ENCODE data around the gene JMJD1C. TPM values are rescaled to one million over a fixed set of nuclear protein-coding genes. Genes with fewer than 3 reads are reported as not detected.
"Not testable (repeated sequence)": the region's sequence is repeated elsewhere in the genome, so short reads cannot be mapped to it uniquely, and the experiment has no call there.

JMJD1C gene
- total RNA-seq, 2 experiments from 2014 or later, result 389 to 399 TPM

DNA sequence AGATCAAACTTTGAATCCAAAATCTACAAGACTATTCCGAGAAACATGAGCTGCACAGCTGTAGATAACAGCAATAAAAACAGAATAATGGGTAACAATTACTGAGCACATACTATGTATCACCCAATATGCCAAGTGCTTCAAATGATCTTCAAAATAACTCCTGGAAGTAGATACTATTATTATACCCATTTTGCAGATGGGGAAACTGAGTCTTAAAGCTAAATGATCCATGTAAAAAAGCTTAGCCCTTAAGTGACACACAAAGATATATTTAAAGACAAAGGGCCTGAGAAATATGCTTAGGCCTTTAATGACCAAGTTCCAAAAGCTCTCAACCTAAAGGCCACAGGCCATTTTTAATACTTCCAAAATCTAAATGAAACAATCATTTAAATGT is 37.1 kb upstream of the JMJD1C start:
- no peaks in the 10 kb centered on the region for H3K9me3 ChIP-seq (ENCODE audit: control insufficient read depth in 1 of 2, insufficient read depth in 1 of 2, low read length in 2 of 2)
- H3K4me3 ChIP-seq (ENCODE audit: low read length), result no peak overlapping the region
- H3K36me3 Mint-ChIP-seq (ENCODE audit: low read depth), result peaks cover 11% of the 10 kb centered on the region
- no peaks in the 10 kb centered on the region for H3K36me3 ChIP-seq (ENCODE audit: insufficient read depth, low read length)
- ATAC-seq (ENCODE audit: poor library complexity) (no peak), DNase-seq (no peak)
- H3K27ac ChIP-seq (ENCODE audit: low read depth in 1 of 2, low read length in 2 of 2), result no peak overlapping the region
- ChIA-PET CTCF (interaction anchor here (0.7 kb wide), 1 partner anchor 608 kb away, joined by 3 read pairs; no protein-coding TSS in a partner anchor), POLR2A (no interaction called here)
- H3K9me3 Mint-ChIP-seq, result no peaks in the 10 kb centered on the region
- H3K27me3 Mint-ChIP-seq, result no peaks in the 10 kb centered on the region
- TF ChIP-seq CTCF (IDR thresholded peaks at IDR 0.05), result no peak
- H3K4me3 Mint-ChIP-seq, result no peak overlapping the region
- no peaks in the 10 kb centered on the region for H3K27me3 ChIP-seq (ENCODE audit: control insufficient read depth in 1 of 2, insufficient read depth in 2 of 2, low read length in 2 of 2)
- no peak overlapping the region for H3K27ac Mint-ChIP-seq
- peaks cover 3% of the 10 kb centered on the region for H3K4me1 ChIP-seq (ENCODE audit: insufficient read depth, low read length)
- peaks cover 53% of the 10 kb centered on the region for H3K4me1 Mint-ChIP-seq (ENCODE audit: low read depth)
- intact Hi-C loops (cut with DNase I, micrococcal nuclease), result no loop called here

DNA sequence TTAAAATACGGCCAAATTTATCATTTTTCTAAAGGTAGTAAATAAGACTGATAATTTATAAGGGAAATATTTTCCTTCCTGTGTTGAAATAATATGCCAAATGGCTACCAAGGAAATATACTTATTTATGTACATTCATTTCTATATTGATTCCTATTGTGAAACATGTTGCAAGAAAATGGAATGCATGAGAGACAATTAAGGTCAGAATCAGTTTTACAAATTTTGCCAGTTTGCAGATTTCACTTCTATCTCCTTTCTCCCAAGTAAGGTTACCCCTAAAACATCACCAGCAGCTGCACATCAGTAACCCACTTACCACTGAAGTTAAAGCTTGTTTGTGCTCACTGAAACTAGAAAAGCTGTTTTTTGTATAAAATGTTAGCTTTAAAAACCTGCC is 36.2 kb upstream of the JMJD1C start:
- DNase-seq, result no peak
- intact Hi-C loops (cut with DNase I, micrococcal nuclease), result no loop called here
- no peaks in the 10 kb centered on the region for H3K9me3 ChIP-seq (ENCODE audit: control insufficient read depth in 1 of 2, insufficient read depth in 1 of 2, low read length in 2 of 2)
- no peak for ATAC-seq (ENCODE audit: poor library complexity)
- H3K4me1 ChIP-seq (ENCODE audit: insufficient read depth, low read length), result peaks cover 3% of the 10 kb centered on the region
- H3K27ac ChIP-seq (ENCODE audit: low read depth in 1 of 2, low read length in 2 of 2), result no peak overlapping the region
- H3K36me3 Mint-ChIP-seq (ENCODE audit: low read depth), result peaks cover 10% of the 10 kb centered on the region
- peaks cover 60% of the 10 kb centered on the region for H3K4me1 Mint-ChIP-seq (ENCODE audit: low read depth)
- H3K27me3 Mint-ChIP-seq, result no peaks in the 10 kb centered on the region
- no peak overlapping the region for H3K27ac Mint-ChIP-seq
- no peaks in the 10 kb centered on the region for H3K36me3 ChIP-seq (ENCODE audit: insufficient read depth, low read length)
- ChIA-PET CTCF (no interaction called here), POLR2A (interaction anchor here (1.0 kb wide), 1 partner anchor 20 kb away, joined by 4 read pairs; the partner anchor contains the start of gene REEP3)
- H3K4me3 ChIP-seq (ENCODE audit: low read length), result no peak overlapping the region
- H3K27me3 ChIP-seq (ENCODE audit: control insufficient read depth in 1 of 2, insufficient read depth in 2 of 2, low read length in 2 of 2), result no peaks in the 10 kb centered on the region
- H3K9me3 Mint-ChIP-seq, result no peaks in the 10 kb centered on the region
- H3K4me3 Mint-ChIP-seq, result no peak overlapping the region
- TF ChIP-seq CTCF (IDR thresholded peaks at IDR 0.05), result no peak

DNA sequence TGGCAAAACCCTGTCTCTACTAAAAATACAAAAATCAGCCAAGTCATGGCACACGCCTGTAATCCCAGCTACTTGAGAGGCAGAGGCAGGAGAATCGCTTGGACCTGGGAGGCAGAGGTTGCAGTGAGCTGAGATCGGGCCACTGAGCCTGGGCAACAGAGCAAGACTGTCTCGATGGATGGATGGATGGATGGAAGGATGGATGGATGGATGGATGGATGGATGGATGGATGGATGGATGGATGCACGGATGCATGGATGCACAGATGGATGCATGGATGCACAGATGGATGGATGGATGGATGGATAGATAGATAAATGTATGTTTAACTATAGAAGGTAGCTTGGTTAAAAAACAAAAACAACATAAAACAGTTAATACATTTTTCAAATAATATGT is 34.8 kb upstream of the JMJD1C start:
- H3K4me3 Mint-ChIP-seq; H3K4me1 ChIP-seq (ENCODE audit: insufficient read depth, low read length); H3K9me3 ChIP-seq (ENCODE audit: control insufficient read depth in 1 of 2, insufficient read depth in 1 of 2, low read length in 2 of 2); H3K27me3 Mint-ChIP-seq; DNase-seq; H3K27ac ChIP-seq (ENCODE audit: low read depth in 1 of 2, low read length in 2 of 2); H3K27ac Mint-ChIP-seq; ATAC-seq (ENCODE audit: poor library complexity); H3K27me3 ChIP-seq (ENCODE audit: control insufficient read depth in 1 of 2, insufficient read depth in 2 of 2, low read length in 2 of 2); H3K9me3 Mint-ChIP-seq; H3K4me3 ChIP-seq (ENCODE audit: low read length); H3K36me3 Mint-ChIP-seq (ENCODE audit: low read depth); intact Hi-C loops (cut with DNase I, micrococcal nuclease); H3K36me3 ChIP-seq (ENCODE audit: insufficient read depth, low read length): not testable (repeated sequence)
- H3K4me1 Mint-ChIP-seq (ENCODE audit: low read depth), result peaks cover 53% of the 10 kb centered on the region
- ChIA-PET CTCF (interaction anchor here (0.7 to 1.5 kb wide), 3 partner anchors 13 to 220 kb away, joined by 3 to 4 read pairs (median 4); no protein-coding TSS in a partner anchor), POLR2A (interaction anchor here (1.0 kb wide), 1 partner anchor 14 kb away, joined by 3 read pairs; no protein-coding TSS in a partner anchor)

GRCh38 chr10:63498665-63499064 is 32.9 kb upstream of the JMJD1C start:
- H3K27ac Mint-ChIP-seq, result no peak overlapping the region
- H3K9me3 Mint-ChIP-seq, result no peaks in the 10 kb centered on the region
- H3K4me3 Mint-ChIP-seq, result no peak overlapping the region
- Histone ChIP-seq H3K36me3 (ENCODE audit: insufficient read depth, low read length) (no peaks in the 10 kb centered on the region), H3K9me3 (ENCODE audit: control insufficient read depth in 1 of 2, insufficient read depth in 1 of 2, low read length in 2 of 2) (no peaks in the 10 kb centered on the region), H3K27ac (ENCODE audit: low read depth in 1 of 2, low read length in 2 of 2) (no peak overlapping the region), H3K27me3 (ENCODE audit: control insufficient read depth in 1 of 2, insufficient read depth in 2 of 2, low read length in 2 of 2) (no peaks in the 10 kb centered on the region), H3K4me3 (ENCODE audit: low read length) (no peak overlapping the region), H3K4me1 (ENCODE audit: insufficient read depth, low read length) (no peaks in the 10 kb centered on the region)
- POLR2A ChIA-PET, result no interaction called here
- ATAC-seq (ENCODE audit: poor library complexity), result no peak
- peaks cover 10% of the 10 kb centered on the region for H3K36me3 Mint-ChIP-seq (ENCODE audit: low read depth)
- CTCF ChIA-PET, result no interaction called here
- no peaks in the 10 kb centered on the region for H3K27me3 Mint-ChIP-seq
- intact Hi-C loops (cut with DNase I, micrococcal nuclease), result no loop called here
- no peak for TF ChIP-seq CTCF (IDR thresholded peaks at IDR 0.05)
- no peak for DNase-seq
- H3K4me1 Mint-ChIP-seq (ENCODE audit: low read depth), result peaks cover 44% of the 10 kb centered on the region

Data from CD4-positive, alpha-beta T cell (primary cell).